Thoracic aorta (tissue), 2 donors: Measurements from ENCODE around the gene CMIP. TPM values are rescaled to one million over a fixed set of nuclear protein-coding genes. Genes with fewer than 3 reads are reported as not detected.

Experiments
- ATAC-seq: fragments of 150-250 bp; one replicate; pipeline ENCODE4 v1.8.0; 2017; ENCODE audit warnings: low read depth; ENCODE audit not compliant: insufficient number of reproducible peaks, low FRiP score
- DNase-seq: peaks from one replicate; pipeline ENCODE4 v3.0.0-alpha.2; 2020; ENCODE audit warnings: low spot score
- H3K27ac ChIP-seq, 2 donors: fragments of 200-600 bp; sonication (generic); 1 replicate in 1 of 2; 2 replicates in 1 of 2; pipeline ENCODE4 v1.5.1; 2016; ENCODE audit warnings: mild to moderate bottlenecking in 2 of 2, moderate library complexity in 2 of 2
- H3K27me3 ChIP-seq: fragments of 200-600 bp; sonication (generic); replicated peaks from 2 replicates; pipeline ENCODE4 v1.6.0; 2016; ENCODE audit warnings: mild to moderate bottlenecking; ENCODE audit not compliant: insufficient read depth
- H3K36me3 ChIP-seq: fragments of 200-600 bp; sonication (generic); one replicate; pipeline ENCODE4 v1.5.1; 2016
- H3K4me1 ChIP-seq, 2 donors: fragments of 200-600 bp; sonication (generic); 1 replicate in 1 of 2; 2 replicates in 1 of 2; pipeline versions ENCODE4 v1.5.1 to v1.6.0; 2016; ENCODE audit warnings: low read depth in 2 of 2, mild to moderate bottlenecking in 1 of 2; ENCODE audit not compliant: control insufficient read depth in 1 of 2
- H3K4me3 ChIP-seq: fragments of 200-600 bp; sonication (generic); 2 replicates; pipeline ENCODE4 v1.5.1; 2016; ENCODE audit warnings: mild to moderate bottlenecking
- H3K9me3 ChIP-seq: fragments of 200-600 bp; sonication (generic); 2 replicates; pipeline ENCODE4 v1.5.1; 2016
- CTCF ChIP-seq: fragments of 200-600 bp; sonication (generic); IDR thresholded peaks from one replicate; pipeline ENCODE4 v1.5.1; 2019; ENCODE audit warnings: antibody characterized with exemption
- total RNA-seq, 2 donors: library from RNA; depleted of rRNA; stranded (reverse); fragments of >200 nt; gene quantifications; one replicate each; pipeline versions ENCODE4 v1.1.0 to v1.2.3, GENCODE V29; 2016

Gene CMIP
- total RNA-seq, 2 donors from 2014 or later, result 20.8 to 46.8 TPM

- Histone ChIP-seq H3K4me1 (peaks cover 8 to 13% of the 10 kb centered on the region in 2 donors), H3K9me3 (no peaks in the 10 kb centered on the region), H3K27me3 (no peaks in the 10 kb centered on the region), H3K36me3 (no peaks in the 10 kb centered on the region), H3K27ac (no peak overlapping the region), H3K4me3 (no peak overlapping the region)
- ATAC-seq, result no peak
- no peak for TF ChIP-seq CTCF
- DNase-seq, result no peak
Observed at GRCh38 chr16:81449241-81449640, 4.6 kb downstream of the CMIP start.

- no peak overlapping the region for H3K4me3 ChIP-seq
- peaks cover 8 to 13% of the 10 kb centered on the region in 2 donors for H3K4me1 ChIP-seq
- H3K27ac ChIP-seq, result no peak overlapping the region
- no peaks in the 10 kb centered on the region for H3K27me3 ChIP-seq
- no peak for TF ChIP-seq CTCF
- DNase-seq (no peak), ATAC-seq (no peak)
- no peaks in the 10 kb centered on the region for H3K9me3 ChIP-seq
- no peaks in the 10 kb centered on the region for H3K36me3 ChIP-seq
Observed at GRCh38 chr16:81449899-81450608, 5.4 kb downstream of the CMIP start.

- Histone ChIP-seq H3K27ac (no peak overlapping the region), H3K36me3 (no peaks in the 10 kb centered on the region), H3K27me3 (no peaks in the 10 kb centered on the region), H3K4me1 (peaks cover 4 to 8% of the 10 kb centered on the region in 2 donors), H3K9me3 (no peaks in the 10 kb centered on the region), H3K4me3 (no peak overlapping the region)
- no peak for TF ChIP-seq CTCF
- ATAC-seq (no peak), DNase-seq (no peak)
Observed at GRCh38 chr16:81450783-81451491, 6.3 kb downstream of the CMIP start.

GRCh38 chr16:81451753-81452680 is 7.4 kb downstream of the CMIP start:
- TF ChIP-seq CTCF, result no peak
- Histone ChIP-seq H3K36me3 (no peaks in the 10 kb centered on the region), H3K27ac (no peak overlapping the region), H3K4me1 (peaks cover 0 to 5% of the 10 kb centered on the region in 2 donors), H3K27me3 (no peaks in the 10 kb centered on the region), H3K4me3 (no peak overlapping the region), H3K9me3 (no peaks in the 10 kb centered on the region)
- ATAC-seq (no peak), DNase-seq (no peak)
